ENCODE results near the gene PDLIM1. TPM values are rescaled to one million over a fixed set of nuclear protein-coding genes. Genes with fewer than 3 reads are reported as not detected.

PDLIM1 gene
- total RNA-seq, 1 experiment from 2014 or later: 183 TPM

- Histone ChIP-seq H3K9me3 (ENCODE audit: control insufficient read depth, insufficient read depth, low read depth, low read length) (no peaks in the 10 kb centered on the region), H3K4me1 (ENCODE audit: control insufficient read depth, insufficient read depth, low read length) (peaks cover 34% of the 10 kb centered on the region), H3K27me3 (ENCODE audit: control insufficient read depth, insufficient read depth, low read length) (no peaks in the 10 kb centered on the region), H3K4me3 (ENCODE audit: low read depth in 2 of 2, low read length in 2 of 2) (no peak overlapping the region), H3K27ac (ENCODE audit: low read length) (peak overlapping the region; percentile 57), H3K36me3 (ENCODE audit: control insufficient read depth, insufficient read depth, low read length) (no peaks in the 10 kb centered on the region)
- in situ Hi-C loops (cut with HindIII; ENCODE audit: low pct_unique_long_range_greater_than_20kb, low sequenced_read_pairs) (no loop called here), intact Hi-C loops (cut with micrococcal nuclease; ENCODE audit: unreplicated experiment) (no loop called here)
- DNase-seq (ENCODE audit: low read depth, low spot score) (no peak), ATAC-seq (no peak)
- CTCF ChIA-PET: no interaction called here
- BruUV-seq (replicated peaks): no TSS peak
- TF ChIP-seq POLR2AphosphoS5 (IDR thresholded peaks at IDR 0.05; ENCODE audit: low read depth, low read length): no peak
- TF ChIP-seq, protein P1, sequence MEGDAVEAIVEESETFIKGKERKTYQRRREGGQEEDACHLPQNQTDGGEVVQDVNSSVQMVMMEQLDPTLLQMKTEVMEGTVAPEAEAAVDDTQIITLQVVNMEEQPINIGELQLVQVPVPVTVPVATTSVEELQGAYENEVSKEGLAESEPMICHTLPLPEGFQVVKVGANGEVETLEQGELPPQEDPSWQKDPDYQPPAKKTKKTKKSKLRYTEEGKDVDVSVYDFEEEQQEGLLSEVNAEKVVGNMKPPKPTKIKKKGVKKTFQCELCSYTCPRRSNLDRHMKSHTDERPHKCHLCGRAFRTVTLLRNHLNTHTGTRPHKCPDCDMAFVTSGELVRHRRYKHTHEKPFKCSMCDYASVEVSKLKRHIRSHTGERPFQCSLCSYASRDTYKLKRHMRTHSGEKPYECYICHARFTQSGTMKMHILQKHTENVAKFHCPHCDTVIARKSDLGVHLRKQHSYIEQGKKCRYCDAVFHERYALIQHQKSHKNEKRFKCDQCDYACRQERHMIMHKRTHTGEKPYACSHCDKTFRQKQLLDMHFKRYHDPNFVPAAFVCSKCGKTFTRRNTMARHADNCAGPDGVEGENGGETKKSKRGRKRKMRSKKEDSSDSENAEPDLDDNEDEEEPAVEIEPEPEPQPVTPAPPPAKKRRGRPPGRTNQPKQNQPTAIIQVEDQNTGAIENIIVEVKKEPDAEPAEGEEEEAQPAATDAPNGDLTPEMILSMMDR (IDR thresholded peaks at IDR 0.05): no peak
- TF ChIP-seq SIN3A (IDR thresholded peaks at IDR 0.05; ENCODE audit: borderline replicate concordance, insufficient read depth, low read depth, low read length): no peak
- TF ChIP-seq, protein P2, sequence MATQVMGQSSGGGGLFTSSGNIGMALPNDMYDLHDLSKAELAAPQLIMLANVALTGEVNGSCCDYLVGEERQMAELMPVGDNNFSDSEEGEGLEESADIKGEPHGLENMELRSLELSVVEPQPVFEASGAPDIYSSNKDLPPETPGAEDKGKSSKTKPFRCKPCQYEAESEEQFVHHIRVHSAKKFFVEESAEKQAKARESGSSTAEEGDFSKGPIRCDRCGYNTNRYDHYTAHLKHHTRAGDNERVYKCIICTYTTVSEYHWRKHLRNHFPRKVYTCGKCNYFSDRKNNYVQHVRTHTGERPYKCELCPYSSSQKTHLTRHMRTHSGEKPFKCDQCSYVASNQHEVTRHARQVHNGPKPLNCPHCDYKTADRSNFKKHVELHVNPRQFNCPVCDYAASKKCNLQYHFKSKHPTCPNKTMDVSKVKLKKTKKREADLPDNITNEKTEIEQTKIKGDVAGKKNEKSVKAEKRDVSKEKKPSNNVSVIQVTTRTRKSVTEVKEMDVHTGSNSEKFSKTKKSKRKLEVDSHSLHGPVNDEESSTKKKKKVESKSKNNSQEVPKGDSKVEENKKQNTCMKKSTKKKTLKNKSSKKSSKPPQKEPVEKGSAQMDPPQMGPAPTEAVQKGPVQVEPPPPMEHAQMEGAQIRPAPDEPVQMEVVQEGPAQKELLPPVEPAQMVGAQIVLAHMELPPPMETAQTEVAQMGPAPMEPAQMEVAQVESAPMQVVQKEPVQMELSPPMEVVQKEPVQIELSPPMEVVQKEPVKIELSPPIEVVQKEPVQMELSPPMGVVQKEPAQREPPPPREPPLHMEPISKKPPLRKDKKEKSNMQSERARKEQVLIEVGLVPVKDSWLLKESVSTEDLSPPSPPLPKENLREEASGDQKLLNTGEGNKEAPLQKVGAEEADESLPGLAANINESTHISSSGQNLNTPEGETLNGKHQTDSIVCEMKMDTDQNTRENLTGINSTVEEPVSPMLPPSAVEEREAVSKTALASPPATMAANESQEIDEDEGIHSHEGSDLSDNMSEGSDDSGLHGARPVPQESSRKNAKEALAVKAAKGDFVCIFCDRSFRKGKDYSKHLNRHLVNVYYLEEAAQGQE (IDR thresholded peaks at IDR 0.05; ENCODE audit: insufficient read depth in 1 of 2, low read depth in 2 of 2, low read length in 1 of 2): no peak
- no peak for TF ChIP-seq TCF7L2 (IDR thresholded peaks at IDR 0.05; ENCODE audit: low read depth, low read length)
- POLR2A ChIA-PET: interaction anchor here (0.6 kb wide), 1 partner anchor 384 kb away, joined by 3 read pairs; the partner anchor contains the start of gene TCTN3
Measured at GRCh38 chr10:95309958-95310357, 19.2 kb upstream of the PDLIM1 start.

DNA sequence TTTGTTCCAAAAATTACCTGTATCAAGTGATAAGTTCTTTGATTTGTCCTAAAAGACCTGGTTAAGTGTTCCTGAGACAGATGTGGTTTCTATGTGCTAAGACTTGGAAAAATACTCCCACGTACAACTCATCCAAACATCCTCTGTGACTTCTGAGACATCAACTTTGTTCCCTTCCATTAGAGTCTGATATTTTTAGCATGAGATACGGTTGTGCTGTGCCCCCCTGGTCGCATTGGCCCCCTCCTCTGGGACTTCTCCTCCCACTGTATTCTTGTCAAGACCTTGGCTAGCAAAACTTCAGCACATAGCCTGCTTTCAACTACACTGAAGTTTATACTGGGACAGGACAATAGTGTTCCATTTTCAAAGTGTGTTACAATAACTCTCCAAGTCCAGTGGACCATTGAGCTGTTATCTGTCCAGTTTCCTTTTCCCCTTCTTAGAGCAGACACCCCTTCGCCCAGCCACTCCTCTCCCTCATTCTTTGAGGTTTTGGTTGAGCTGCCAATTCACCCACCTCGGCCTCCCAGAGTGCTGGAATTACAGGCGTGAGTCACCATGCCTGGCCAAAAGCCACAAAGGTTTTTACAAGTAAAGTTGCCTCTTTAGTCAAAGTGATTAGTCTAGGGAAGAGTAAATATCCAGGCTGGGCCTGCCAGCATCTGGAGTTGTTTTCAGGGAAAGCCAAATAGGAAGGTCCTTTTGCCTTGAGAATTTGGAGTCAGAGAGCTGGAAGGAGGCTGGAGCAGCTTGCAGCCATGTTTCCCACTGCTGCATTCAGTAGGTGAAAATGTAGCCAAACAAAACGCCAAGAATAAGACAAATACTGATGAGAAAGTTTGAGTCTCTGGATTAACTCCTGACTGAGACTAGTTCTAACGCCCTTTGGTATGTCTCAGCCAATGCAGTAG is 17.8 kb upstream of the PDLIM1 start:
- in situ Hi-C loops (cut with HindIII; ENCODE audit: low pct_unique_long_range_greater_than_20kb, low sequenced_read_pairs): no loop called here
- Histone ChIP-seq H3K27ac (ENCODE audit: low read length) (peak overlapping the region; percentile 73), H3K36me3 (ENCODE audit: control insufficient read depth, insufficient read depth, low read length) (no peaks in the 10 kb centered on the region), H3K4me3 (ENCODE audit: low read depth in 2 of 2, low read length in 2 of 2) (peak overlapping the region in 1 of 2 experiments; percentile 25; a peak in 2 of 4 replicates), H3K9me3 (ENCODE audit: control insufficient read depth, insufficient read depth, low read depth, low read length) (no peaks in the 10 kb centered on the region), H3K27me3 (ENCODE audit: control insufficient read depth, insufficient read depth, low read length) (no peaks in the 10 kb centered on the region), H3K4me1 (ENCODE audit: control insufficient read depth, insufficient read depth, low read length) (peaks cover 34% of the 10 kb centered on the region)
- DNase-seq (ENCODE audit: low read depth, low spot score) (peak; percentile 81), ATAC-seq (peak; percentile 96)
- BruUV-seq (replicated peaks): no TSS peak
- intact Hi-C loops (cut with micrococcal nuclease; ENCODE audit: unreplicated experiment): no loop called here
- TF ChIP-seq, protein P2 (IDR thresholded peaks at IDR 0.05; ENCODE audit: insufficient read depth in 1 of 2, low read depth in 2 of 2, low read length in 1 of 2): peak in 1 of 2 experiments; percentile 20; a peak in 1 of 4 replicates
- TF ChIP-seq POLR2AphosphoS5 (IDR thresholded peaks at IDR 0.05; ENCODE audit: low read depth, low read length) (peak; percentile 90; the same call in 1 of the 2 replicates), TCF7L2 (IDR thresholded peaks at IDR 0.05; ENCODE audit: low read depth, low read length) (peak; percentile 89), SIN3A (IDR thresholded peaks at IDR 0.05; ENCODE audit: borderline replicate concordance, insufficient read depth, low read depth, low read length) (no peak)
- CTCF ChIA-PET: interaction anchor here (0.6 kb wide), 1 partner anchor 14 kb away, joined by 3 read pairs; no protein-coding TSS in a partner anchor
- POLR2A ChIA-PET: interaction anchor here (0.5 to 0.8 kb wide), 2 partner anchors 14 to 57 kb away, joined by 3 read pairs; no protein-coding TSS in a partner anchor

All from Panc1 (cell line).